PFSK-1 (cell line): Measurements from ENCODE around the gene GJB2.

Experiments used
- FOXP2 ChIP-seq: optimal IDR thresholded peaks from 2 replicates; pipeline ENCODE3; 2011; ENCODE audit warnings: borderline replicate concordance, control low read depth, inconsistent platforms; ENCODE audit not compliant: insufficient read depth; ENCODE audit errors: extremely low read length, extremely low read depth
- POLR2AphosphoS5 ChIP-seq: IDR thresholded peaks from 2 replicates; pipeline ENCODE4 v1.6.1; 2012; ENCODE audit warnings: low read depth, mild to moderate bottlenecking, control low read depth, low read length, moderate library complexity
- SIN3A ChIP-seq: IDR thresholded peaks from 2 replicates; pipeline ENCODE4 v1.6.1; 2012; ENCODE audit warnings: mild to moderate bottlenecking, low read length, moderate library complexity, borderline replicate concordance; ENCODE audit not compliant: insufficient read depth
- TAF1 ChIP-seq: IDR thresholded peaks from 2 replicates; pipeline ENCODE4 v1.6.1; 2012; ENCODE audit warnings: low read length, control low read depth, borderline replicate concordance; ENCODE audit not compliant: insufficient read depth
- TF ChIP-seq, protein P1 (sequence below), 2 experiments: IDR thresholded peaks; 2 replicates each; pipeline versions ENCODE4 v1.6.1 to v1.8.0; 2011 to 2012; ENCODE audit warnings: low read depth in 2 of 2, low read length in 2 of 2, control low read depth in 1 of 2, inconsistent platforms in 1 of 2, mild to moderate bottlenecking in 1 of 2, moderate library complexity in 1 of 2; ENCODE audit not compliant: insufficient read depth in 1 of 2

Gene GJB2

DNA sequence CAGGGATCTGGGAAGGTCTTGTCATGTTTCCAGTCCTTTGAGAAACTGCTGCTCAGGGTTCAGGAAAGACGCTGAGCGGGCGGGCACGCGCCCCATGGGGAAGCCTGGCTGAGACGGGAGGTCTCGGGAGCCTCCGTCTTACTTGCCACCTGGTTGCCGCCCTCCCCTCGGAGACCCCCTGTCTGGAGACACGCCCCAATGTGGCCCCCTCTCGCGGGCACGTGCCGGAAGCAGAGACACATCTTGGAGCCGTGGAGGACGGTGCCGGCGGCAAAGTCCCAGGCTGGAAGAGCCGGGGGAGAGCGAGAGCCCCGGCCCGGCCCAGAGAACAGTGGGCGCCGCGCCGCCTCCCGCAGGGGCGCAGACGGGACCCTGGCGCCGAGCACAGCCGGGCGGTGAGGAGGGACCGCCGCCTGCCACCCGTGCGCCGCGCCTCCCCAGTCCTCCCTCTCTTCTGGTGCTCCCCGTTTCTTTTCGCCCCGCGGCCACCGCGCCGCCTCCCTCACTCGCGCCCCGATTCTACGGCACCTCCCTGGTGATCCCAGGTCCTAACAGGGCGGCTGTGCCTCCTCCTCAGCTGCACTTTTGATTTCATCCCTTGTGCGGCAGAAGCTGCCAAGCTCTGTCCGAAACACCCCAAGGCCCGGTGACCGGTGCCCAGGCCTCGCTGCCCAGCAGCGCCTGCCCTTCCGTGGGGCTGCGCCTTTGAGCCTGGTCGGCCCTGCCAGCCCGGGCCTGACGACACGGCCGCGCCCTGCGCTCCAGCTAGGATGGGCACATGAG lies 15.5 kb downstream of the GJB2 start:
- TF ChIP-seq SIN3A: no peak

DNA sequence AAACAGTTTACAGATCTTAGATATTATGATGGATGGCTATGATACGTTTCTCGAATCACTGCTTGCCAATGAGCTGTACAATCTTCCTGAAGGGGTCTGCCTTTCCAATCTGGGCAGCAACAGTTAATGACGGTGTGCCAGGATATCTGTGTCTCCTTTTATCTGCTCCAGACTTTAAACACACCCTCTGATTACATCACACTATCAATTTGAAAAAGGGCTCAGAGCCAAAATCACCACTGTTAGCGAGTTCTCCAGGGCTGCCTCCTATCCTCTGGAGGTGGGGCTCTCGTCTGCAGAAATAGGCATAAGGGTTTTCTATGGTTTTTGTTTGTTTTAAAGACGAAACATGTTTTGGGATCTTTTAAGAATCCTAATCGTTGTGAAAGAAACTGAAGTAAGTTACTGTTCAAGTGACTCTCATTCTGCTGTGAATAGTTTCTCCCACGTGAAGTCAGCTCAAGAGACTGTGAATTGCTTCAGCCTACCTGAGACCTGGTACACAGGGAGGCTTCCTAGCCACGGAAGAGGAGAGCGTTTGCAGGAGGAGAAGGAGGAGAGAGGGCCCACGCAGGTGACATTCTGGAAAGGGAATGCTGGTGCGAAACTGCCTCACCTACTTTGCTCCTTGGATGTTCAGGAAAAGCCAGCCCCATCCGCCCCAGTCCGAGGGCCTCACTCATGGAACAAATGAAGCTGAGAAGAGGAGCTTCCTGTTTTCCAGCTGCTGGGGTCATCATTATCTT lies 16.7 kb downstream of the GJB2 start:
- no peak for TF ChIP-seq TAF1
- no peak for TF ChIP-seq POLR2AphosphoS5

DNA sequence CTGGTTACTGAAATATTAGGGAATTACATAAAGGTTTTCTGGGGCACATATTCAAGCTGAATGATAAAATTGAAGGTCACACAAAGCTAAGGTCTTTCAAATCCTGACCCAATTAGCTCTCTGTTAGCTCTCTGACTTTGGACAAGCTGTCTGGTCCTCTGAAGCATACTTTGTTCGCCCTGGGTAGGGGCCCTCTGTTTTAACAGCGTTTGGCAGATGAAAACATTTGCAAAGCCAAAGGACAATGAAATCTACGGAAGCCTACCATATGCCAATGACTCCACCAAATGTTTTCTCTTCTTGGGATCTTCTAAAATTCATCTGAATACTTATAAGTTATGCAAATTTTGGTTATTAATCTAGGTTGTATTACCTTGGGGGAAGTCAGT lies 17.3 kb downstream of the GJB2 start:
- no peak for TF ChIP-seq POLR2AphosphoS5
- TF ChIP-seq, protein P1, sequence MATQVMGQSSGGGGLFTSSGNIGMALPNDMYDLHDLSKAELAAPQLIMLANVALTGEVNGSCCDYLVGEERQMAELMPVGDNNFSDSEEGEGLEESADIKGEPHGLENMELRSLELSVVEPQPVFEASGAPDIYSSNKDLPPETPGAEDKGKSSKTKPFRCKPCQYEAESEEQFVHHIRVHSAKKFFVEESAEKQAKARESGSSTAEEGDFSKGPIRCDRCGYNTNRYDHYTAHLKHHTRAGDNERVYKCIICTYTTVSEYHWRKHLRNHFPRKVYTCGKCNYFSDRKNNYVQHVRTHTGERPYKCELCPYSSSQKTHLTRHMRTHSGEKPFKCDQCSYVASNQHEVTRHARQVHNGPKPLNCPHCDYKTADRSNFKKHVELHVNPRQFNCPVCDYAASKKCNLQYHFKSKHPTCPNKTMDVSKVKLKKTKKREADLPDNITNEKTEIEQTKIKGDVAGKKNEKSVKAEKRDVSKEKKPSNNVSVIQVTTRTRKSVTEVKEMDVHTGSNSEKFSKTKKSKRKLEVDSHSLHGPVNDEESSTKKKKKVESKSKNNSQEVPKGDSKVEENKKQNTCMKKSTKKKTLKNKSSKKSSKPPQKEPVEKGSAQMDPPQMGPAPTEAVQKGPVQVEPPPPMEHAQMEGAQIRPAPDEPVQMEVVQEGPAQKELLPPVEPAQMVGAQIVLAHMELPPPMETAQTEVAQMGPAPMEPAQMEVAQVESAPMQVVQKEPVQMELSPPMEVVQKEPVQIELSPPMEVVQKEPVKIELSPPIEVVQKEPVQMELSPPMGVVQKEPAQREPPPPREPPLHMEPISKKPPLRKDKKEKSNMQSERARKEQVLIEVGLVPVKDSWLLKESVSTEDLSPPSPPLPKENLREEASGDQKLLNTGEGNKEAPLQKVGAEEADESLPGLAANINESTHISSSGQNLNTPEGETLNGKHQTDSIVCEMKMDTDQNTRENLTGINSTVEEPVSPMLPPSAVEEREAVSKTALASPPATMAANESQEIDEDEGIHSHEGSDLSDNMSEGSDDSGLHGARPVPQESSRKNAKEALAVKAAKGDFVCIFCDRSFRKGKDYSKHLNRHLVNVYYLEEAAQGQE (IDR thresholded peaks at IDR 0.05; ENCODE audit: insufficient read depth in 1 of 2, low read depth in 2 of 2, low read length in 2 of 2): no peak
- no peak for TF ChIP-seq TAF1
- no peak for TF ChIP-seq FOXP2
- TF ChIP-seq SIN3A: no peak

DNA sequence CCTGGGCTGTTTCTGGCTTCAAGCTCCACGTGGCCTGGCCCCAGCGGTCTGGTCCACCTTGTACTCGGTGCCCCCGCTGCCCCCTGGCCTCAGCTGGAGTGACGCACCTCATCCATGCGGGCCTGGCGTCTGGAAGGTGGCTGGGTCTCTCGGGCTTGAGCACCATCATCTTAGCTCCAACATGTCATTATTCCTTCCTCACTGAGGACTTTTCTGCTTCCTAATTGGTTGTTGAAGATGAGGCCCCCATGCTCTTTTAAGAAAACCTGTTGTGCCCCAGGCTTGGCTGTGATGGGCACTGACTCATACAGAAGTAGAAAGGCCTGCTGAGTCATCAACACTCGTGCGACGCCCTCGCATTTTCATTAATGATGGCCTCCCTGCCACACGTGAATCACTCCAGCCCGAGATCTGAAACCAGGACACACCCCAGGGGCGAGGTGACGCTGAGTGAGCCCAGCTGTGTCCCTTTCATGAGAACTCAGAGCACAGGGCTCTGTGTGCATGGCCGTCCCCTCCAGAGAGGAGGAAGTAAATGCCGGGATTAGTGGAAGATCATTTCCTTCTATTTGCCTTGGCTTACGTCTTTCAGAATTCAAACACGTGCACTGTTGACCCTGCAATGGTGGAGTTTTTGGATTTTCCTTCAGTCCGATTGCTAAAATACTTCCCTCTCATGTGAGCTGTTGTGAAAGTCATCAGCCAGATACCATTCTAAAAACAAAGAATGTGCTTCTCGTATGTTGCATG lies 17.9 kb downstream of the GJB2 start:
- TF ChIP-seq FOXP2 (no peak), POLR2AphosphoS5 (no peak), SIN3A (no peak), TAF1 (no peak)
- TF ChIP-seq, protein P1 (IDR thresholded peaks at IDR 0.05; ENCODE audit: insufficient read depth in 1 of 2, low read depth in 2 of 2, low read length in 2 of 2): no peak

DNA sequence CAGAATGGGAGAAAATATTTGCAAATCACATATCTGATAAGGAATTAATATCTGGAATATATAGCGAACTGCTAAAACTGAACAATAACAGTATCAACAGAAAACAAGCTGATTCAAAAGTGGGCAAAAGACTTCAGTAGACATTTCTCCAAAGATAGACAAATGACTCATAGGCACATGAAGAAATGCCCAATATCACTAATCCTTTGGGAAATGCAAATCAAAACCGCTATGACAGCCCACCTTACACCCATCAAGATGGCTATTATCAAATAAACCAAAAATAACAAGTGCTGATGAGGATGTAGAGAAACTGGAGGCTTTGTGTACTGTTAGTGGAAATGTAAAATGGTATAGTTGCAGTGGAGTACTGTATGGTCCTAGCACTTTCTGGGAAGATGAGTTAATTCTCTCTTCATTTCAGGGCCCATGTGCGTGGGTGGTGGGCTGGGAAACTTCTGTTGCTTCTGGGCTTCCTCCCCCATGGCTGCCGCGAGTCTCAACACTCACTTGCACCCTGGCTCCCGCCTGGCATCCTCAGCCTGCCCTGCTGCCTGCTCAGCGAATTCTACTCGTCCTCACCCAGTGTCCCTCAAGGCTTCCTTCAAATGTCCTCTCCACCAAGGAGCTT lies 19.5 kb downstream of the GJB2 start:
- no peak for TF ChIP-seq SIN3A
- TF ChIP-seq TAF1: no peak
- TF ChIP-seq FOXP2: no peak
- TF ChIP-seq, protein P1 (IDR thresholded peaks at IDR 0.05; ENCODE audit: insufficient read depth in 1 of 2, low read depth in 2 of 2, low read length in 2 of 2): no peak
- no peak for TF ChIP-seq POLR2AphosphoS5
